ENCODE measurements around the gene MEST. TPM values are rescaled to one million over a fixed set of nuclear protein-coding genes. Genes with fewer than 3 reads are reported as not detected.
"Not testable (repeated sequence)": the region's sequence is repeated elsewhere in the genome, so short reads cannot be mapped to it uniquely, and the experiment has no call there.

MEST gene
- total and polyA plus RNA-seq, 2 donors (not counting 3 experiments of a cell fraction or from before 2014, with no cell fraction given), result 46.7 to 52.6 TPM

DNA sequence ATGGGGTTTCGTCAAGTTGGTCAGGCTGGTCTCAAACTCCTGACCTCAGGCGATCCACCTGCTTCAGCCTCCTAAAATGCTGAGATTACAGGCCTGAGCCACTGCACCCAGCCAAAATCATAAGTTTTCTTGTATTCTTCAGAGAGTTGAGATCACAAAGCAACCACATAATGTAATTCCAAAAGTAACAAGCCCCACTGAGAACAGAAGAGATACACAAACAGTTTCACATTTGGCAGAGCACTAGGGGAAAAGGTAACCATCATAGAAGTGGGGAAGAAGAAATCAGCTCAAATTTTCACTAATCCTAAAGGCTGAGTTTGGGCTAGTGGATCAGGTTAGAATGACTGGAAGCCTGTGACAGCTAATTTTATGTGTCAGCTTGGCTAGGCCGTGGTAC, 45.6 kb upstream of the MEST start:
- Histone ChIP-seq H3K27me3 (ENCODE audit: control insufficient read depth in 2 of 2, insufficient read depth in 2 of 2, low read length in 2 of 2) (peaks cover 0 to 3% of the 10 kb centered on the region in 2 experiments), H4K20me1 (replicated peaks; ENCODE audit: control insufficient read depth, extremely low read depth, insufficient read depth, low read length) (no peaks in the 10 kb centered on the region), H3K9ac (replicated peaks; ENCODE audit: extremely low read depth, insufficient read depth, low read length) (no peak overlapping the region), H3K4me2 (ENCODE audit: insufficient read depth, low read length) (no peak overlapping the region), H3K9me1 (replicated peaks; ENCODE audit: control insufficient read depth, extremely low read depth, insufficient read depth, low read length) (no peaks in the 10 kb centered on the region), H3K36me3 (ENCODE audit: control insufficient read depth in 2 of 2, extremely low read depth in 1 of 2, insufficient read depth in 2 of 2, low read length in 2 of 2) (no peaks in the 10 kb centered on the region), H3K9me3 (replicated peaks; ENCODE audit: control insufficient read depth, insufficient read depth, low read length) (no peaks in the 10 kb centered on the region), H3K4me1 (ENCODE audit: control insufficient read depth, extremely low read depth, insufficient read depth, low read length) (peaks cover 7% of the 10 kb centered on the region), H3K79me2 (ENCODE audit: control insufficient read depth, insufficient read depth, low read length) (no peaks in the 10 kb centered on the region), H3K27ac (ENCODE audit: insufficient read depth, low read depth, low read length) (no peak overlapping the region), H2AFZ (ENCODE audit: low read depth, low read length) (no peak overlapping the region), H3K4me3 (replicated peaks in 1 of 3; ENCODE audit: insufficient read depth in 1 of 3, low read depth in 1 of 3, low read length in 3 of 3) (no peak overlapping the region)
- intact Hi-C loops (cut with micrococcal nuclease), result no loop called here
- ChIA-PET CTCF (no interaction called here), POLR2A (no interaction called here)
- BruUV-seq (replicated peaks), result no TSS peak
- no peak for TF ChIP-seq MYC (IDR thresholded peaks at IDR 0.05; ENCODE audit: low read depth, low read length)
- FAIRE-seq, result no peak
- dilution Hi-C loops (cut with MboI; ENCODE audit: extremely low pct_ligation_motif_present, low sequenced_read_pairs), result no loop called here
- no peak for DNase-seq (ENCODE audit: low read depth, low spot score)

DNA sequence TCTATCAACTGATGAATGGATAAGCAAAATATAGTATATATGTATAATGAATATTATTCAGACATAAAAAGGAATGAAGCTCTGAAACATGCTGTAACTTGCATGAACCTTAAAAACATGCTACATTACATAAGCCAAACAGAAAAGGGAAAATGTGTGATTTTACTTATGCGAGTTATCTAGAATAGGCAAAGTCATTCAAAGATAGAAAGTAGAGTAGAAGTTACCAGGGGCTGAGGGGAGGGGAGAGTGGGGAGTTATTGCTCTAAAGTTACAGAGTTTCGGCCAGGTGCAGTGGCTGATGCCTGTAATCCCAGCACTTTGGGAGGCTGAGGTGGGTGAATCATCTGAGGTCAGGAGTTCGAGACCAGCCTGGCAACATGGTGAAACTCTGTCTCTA, 40.5 kb upstream of the MEST start:
- H3K9me3 ChIP-seq (replicated peaks; ENCODE audit: control insufficient read depth, insufficient read depth, low read length); H3K4me2 ChIP-seq (ENCODE audit: insufficient read depth, low read length); H4K20me1 ChIP-seq (replicated peaks; ENCODE audit: control insufficient read depth, extremely low read depth, insufficient read depth, low read length); H3K79me2 ChIP-seq (ENCODE audit: control insufficient read depth, insufficient read depth, low read length); H3K9ac ChIP-seq (replicated peaks; ENCODE audit: extremely low read depth, insufficient read depth, low read length); H3K27ac ChIP-seq (ENCODE audit: insufficient read depth, low read depth, low read length); H3K9me1 ChIP-seq (replicated peaks; ENCODE audit: control insufficient read depth, extremely low read depth, insufficient read depth, low read length); POLR2A ChIA-PET; DNase-seq (ENCODE audit: low read depth, low spot score); H3K4me1 ChIP-seq (ENCODE audit: control insufficient read depth, extremely low read depth, insufficient read depth, low read length); H2AFZ ChIP-seq (ENCODE audit: low read depth, low read length); FAIRE-seq; H3K4me3 ChIP-seq (replicated peaks in 1 of 3; ENCODE audit: insufficient read depth in 1 of 3, low read depth in 1 of 3, low read length in 3 of 3); H3K36me3 ChIP-seq (ENCODE audit: control insufficient read depth in 2 of 2, extremely low read depth in 1 of 2, insufficient read depth in 2 of 2, low read length in 2 of 2); dilution Hi-C loops (cut with MboI; ENCODE audit: extremely low pct_ligation_motif_present, low sequenced_read_pairs); BruUV-seq (replicated peaks); intact Hi-C loops (cut with micrococcal nuclease): not testable (repeated sequence)
- CTCF ChIA-PET, result interaction anchor here (0.7 kb wide), 1 partner anchor 823 kb away, joined by 3 read pairs; no protein-coding TSS in a partner anchor
- peaks cover 2 to 11% of the 10 kb centered on the region in 2 experiments for H3K27me3 ChIP-seq (ENCODE audit: control insufficient read depth in 2 of 2, insufficient read depth in 2 of 2, low read length in 2 of 2)

GRCh38 chr7:130452951-130453350, 38.9 kb upstream of the MEST start:
- Histone ChIP-seq H3K9me3 (replicated peaks; ENCODE audit: control insufficient read depth, insufficient read depth, low read length) (no peaks in the 10 kb centered on the region), H3K4me2 (ENCODE audit: insufficient read depth, low read length) (no peak overlapping the region), H3K4me1 (ENCODE audit: control insufficient read depth, extremely low read depth, insufficient read depth, low read length) (no peaks in the 10 kb centered on the region), H3K4me3 (replicated peaks in 1 of 3; ENCODE audit: insufficient read depth in 1 of 3, low read depth in 1 of 3, low read length in 3 of 3) (no peak overlapping the region), H3K27me3 (ENCODE audit: control insufficient read depth in 2 of 2, insufficient read depth in 2 of 2, low read length in 2 of 2) (peaks cover 2 to 12% of the 10 kb centered on the region in 2 experiments), H3K27ac (ENCODE audit: insufficient read depth, low read depth, low read length) (no peak overlapping the region), H4K20me1 (replicated peaks; ENCODE audit: control insufficient read depth, extremely low read depth, insufficient read depth, low read length) (no peaks in the 10 kb centered on the region), H2AFZ (ENCODE audit: low read depth, low read length) (no peak overlapping the region), H3K79me2 (ENCODE audit: control insufficient read depth, insufficient read depth, low read length) (no peaks in the 10 kb centered on the region), H3K9ac (replicated peaks; ENCODE audit: extremely low read depth, insufficient read depth, low read length) (no peak overlapping the region), H3K9me1 (replicated peaks; ENCODE audit: control insufficient read depth, extremely low read depth, insufficient read depth, low read length) (no peaks in the 10 kb centered on the region), H3K36me3 (ENCODE audit: control insufficient read depth in 2 of 2, extremely low read depth in 1 of 2, insufficient read depth in 2 of 2, low read length in 2 of 2) (no peaks in the 10 kb centered on the region)
- BruUV-seq (replicated peaks), result no TSS peak
- ChIA-PET CTCF (no interaction called here), POLR2A (no interaction called here)
- no peak for DNase-seq (ENCODE audit: low read depth, low spot score)
- dilution Hi-C loops (cut with MboI; ENCODE audit: extremely low pct_ligation_motif_present, low sequenced_read_pairs) (no loop called here), intact Hi-C loops (cut with micrococcal nuclease) (no loop called here)
- FAIRE-seq, result no peak
- TF ChIP-seq FOS (IDR thresholded peaks at IDR 0.05; ENCODE audit: borderline replicate concordance, insufficient read depth, low read length) (no peak), JUN (IDR thresholded peaks at IDR 0.05; ENCODE audit: borderline replicate concordance, insufficient read depth, insufficient read length, low read depth) (no peak), EZH2 (IDR thresholded peaks at IDR 0.05; ENCODE audit: borderline replicate concordance, low read depth, low read length, severe bottlenecking) (no peak), POLR2AphosphoS5 (IDR thresholded peaks at IDR 0.05; ENCODE audit: insufficient read depth, low read depth, low read length) (no peak), POLR2A (IDR thresholded peaks at IDR 0.05; ENCODE audit: low read depth, low read length) (no peak), MYC (IDR thresholded peaks at IDR 0.05; ENCODE audit: low read depth, low read length) (no peak), GATA2 (IDR thresholded peaks at IDR 0.05; ENCODE audit: insufficient read depth, insufficient read length, low read depth, low read length) (no peak)
- TF ChIP-seq, protein P1, sequence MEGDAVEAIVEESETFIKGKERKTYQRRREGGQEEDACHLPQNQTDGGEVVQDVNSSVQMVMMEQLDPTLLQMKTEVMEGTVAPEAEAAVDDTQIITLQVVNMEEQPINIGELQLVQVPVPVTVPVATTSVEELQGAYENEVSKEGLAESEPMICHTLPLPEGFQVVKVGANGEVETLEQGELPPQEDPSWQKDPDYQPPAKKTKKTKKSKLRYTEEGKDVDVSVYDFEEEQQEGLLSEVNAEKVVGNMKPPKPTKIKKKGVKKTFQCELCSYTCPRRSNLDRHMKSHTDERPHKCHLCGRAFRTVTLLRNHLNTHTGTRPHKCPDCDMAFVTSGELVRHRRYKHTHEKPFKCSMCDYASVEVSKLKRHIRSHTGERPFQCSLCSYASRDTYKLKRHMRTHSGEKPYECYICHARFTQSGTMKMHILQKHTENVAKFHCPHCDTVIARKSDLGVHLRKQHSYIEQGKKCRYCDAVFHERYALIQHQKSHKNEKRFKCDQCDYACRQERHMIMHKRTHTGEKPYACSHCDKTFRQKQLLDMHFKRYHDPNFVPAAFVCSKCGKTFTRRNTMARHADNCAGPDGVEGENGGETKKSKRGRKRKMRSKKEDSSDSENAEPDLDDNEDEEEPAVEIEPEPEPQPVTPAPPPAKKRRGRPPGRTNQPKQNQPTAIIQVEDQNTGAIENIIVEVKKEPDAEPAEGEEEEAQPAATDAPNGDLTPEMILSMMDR (IDR thresholded peaks at IDR 0.05; ENCODE audit: extremely low read depth in 1 of 2, insufficient read depth in 1 of 2, low read depth in 1 of 2, low read length in 2 of 2), result no peak
- TF ChIP-seq, protein P2, sequence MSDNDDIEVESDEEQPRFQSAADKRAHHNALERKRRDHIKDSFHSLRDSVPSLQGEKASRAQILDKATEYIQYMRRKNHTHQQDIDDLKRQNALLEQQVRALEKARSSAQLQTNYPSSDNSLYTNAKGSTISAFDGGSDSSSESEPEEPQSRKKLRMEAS (IDR thresholded peaks at IDR 0.05; ENCODE audit: insufficient read depth, insufficient read length), result no peak
